GM13977 (cell line): ENCODE measurements around the gene DLG5.
A peak's percentile ranks its signal among the peaks of the same experiment; 100 is the strongest.

Experiments
- DNase-seq: peaks from one replicate; pipeline ENCODE4 v3.0.0; 2012; ENCODE audit warnings: low spot score
- in situ Hi-C: fragments of 300-500 bp; cut with MboI; formaldehyde crosslinking; loops from one replicate; pipeline ENCODE4 v1.12.0; 2022; ENCODE audit warnings: low sequenced_read_pairs, low pct_unique_long_range_greater_than_20kb, mixed read lengths, inconsistent platforms; ENCODE audit not compliant: unreplicated experiment
- TF ChIP-seq, protein P1 (sequence below): IDR thresholded peaks from 2 replicates; pipeline ENCODE4 v1.5.1; 2012; ENCODE audit warnings: mild to moderate bottlenecking, control low read depth; ENCODE audit not compliant: insufficient read depth; ENCODE audit errors: extremely low read depth, missing control alignments

Gene DLG5

DNA sequence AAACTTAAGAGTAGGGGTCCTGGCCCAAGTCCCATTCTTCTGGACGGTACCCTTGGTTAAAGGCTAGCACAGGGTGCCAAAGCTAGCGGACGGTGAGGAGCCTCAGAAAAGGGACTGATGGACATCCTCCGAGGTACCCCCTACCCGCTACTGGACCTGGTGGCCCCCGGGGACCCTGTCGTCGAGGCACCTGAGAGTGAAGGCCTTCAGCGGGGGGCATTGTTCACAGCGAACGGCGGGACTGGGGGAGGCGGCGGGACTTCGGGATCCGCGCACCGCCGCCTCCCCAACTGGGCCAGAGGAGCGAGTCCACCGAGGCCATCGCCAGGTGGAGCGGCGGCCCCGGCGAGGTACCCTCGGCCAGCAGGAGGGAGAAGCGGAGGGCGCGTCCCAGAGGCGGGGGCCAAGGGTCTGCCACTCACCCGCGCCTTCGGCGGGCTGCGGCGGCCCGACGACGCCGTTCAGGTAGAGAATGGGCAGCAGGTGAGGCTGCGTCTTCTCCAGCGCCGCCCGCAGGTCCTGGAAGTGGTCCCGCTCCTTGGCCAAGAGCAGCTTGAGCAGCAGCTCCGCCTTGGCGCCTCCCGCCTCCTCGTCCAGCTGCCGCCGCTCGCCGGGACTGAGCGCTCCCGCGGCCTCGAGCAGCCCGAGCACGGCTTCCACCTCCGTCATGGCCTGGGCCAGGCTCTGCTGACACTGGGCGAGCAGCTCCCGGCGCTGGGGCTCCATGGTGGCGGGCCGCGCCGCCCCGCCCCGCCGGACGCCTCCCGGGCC, 575 bp downstream of the DLG5 start:
- TF ChIP-seq, protein P1, sequence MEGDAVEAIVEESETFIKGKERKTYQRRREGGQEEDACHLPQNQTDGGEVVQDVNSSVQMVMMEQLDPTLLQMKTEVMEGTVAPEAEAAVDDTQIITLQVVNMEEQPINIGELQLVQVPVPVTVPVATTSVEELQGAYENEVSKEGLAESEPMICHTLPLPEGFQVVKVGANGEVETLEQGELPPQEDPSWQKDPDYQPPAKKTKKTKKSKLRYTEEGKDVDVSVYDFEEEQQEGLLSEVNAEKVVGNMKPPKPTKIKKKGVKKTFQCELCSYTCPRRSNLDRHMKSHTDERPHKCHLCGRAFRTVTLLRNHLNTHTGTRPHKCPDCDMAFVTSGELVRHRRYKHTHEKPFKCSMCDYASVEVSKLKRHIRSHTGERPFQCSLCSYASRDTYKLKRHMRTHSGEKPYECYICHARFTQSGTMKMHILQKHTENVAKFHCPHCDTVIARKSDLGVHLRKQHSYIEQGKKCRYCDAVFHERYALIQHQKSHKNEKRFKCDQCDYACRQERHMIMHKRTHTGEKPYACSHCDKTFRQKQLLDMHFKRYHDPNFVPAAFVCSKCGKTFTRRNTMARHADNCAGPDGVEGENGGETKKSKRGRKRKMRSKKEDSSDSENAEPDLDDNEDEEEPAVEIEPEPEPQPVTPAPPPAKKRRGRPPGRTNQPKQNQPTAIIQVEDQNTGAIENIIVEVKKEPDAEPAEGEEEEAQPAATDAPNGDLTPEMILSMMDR = no peak
- in situ Hi-C loops = no loop called here
- peak; percentile 73 for DNase-seq

DNA sequence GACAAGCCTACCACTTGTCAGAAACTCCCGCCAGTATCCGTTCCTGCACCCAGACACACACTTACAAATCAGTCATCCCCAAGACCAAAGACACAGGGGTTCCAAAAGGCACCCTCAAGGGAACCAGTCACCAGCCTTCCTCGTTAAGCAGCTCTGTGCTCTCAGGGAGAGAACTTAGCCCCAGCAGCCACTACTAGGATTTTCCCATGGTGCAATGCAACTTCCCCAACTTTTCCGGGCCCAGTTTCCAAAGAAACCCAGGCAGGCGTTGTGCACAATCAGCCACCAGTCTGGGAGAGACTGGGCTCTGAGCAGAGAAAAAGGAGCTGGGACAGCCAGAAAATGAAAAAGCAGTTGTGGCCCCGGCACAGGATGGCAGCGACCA, 1.2 kb downstream of the DLG5 start:
- in situ Hi-C loops = no loop called here
- TF ChIP-seq, protein P1 = no peak
- no peak for DNase-seq

DNA sequence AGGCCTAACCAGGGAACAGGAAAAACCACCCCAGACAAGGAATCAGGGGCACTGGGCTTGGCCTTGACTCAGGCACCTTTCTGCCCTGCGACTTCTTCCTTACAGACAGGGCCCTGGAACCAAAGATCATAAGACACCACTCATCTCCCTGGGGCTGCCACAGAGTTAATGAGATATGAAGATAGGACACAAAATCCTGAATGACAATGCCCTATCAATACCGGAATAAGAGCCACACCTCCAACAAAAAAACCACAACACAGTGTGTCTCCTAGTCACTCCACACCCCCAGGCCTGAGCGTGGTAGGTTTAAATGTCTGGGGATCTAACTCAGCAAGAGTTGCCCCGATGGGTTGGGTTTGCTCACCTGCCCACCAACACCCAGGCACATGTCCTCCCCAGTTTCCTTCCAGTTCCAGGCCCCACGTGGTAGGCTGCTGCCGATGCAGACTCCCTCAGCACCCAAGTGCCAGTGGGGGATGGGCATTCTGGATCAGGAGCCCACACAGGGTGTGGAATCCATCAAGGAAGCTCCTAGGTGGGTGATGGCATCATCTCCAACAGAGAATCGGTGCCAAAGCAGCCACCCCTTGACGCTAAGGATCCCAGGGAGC, 3.9 kb downstream of the DLG5 start:
- DNase-seq = no peak

DNA sequence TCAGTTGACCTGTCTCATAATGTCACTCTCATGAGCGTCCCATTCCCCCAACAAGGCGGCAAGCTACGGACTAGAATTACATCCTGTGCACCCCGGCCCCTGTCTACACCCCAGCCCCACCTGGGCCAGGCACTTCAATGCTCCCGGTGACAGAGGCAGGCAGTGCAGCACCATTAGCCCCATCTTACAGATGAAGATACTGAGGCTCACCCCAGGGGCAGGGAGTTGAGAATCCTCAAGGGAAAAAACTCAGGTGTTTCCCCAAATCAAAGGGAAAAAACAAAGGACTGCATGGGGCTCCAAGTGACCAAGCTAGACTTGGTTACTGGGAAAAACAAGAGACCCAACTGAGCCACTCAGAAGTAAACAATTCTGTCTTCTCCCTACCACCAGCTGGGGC, 4.5 kb downstream of the DLG5 start:
- TF ChIP-seq, protein P1 = no peak
- in situ Hi-C loops = no loop called here
- no peak for DNase-seq

More for the DNA sequence above, 3.9 kb downstream of the DLG5 start:
- TF ChIP-seq, protein P1 = no peak
- in situ Hi-C loops = no loop called here

DNA sequence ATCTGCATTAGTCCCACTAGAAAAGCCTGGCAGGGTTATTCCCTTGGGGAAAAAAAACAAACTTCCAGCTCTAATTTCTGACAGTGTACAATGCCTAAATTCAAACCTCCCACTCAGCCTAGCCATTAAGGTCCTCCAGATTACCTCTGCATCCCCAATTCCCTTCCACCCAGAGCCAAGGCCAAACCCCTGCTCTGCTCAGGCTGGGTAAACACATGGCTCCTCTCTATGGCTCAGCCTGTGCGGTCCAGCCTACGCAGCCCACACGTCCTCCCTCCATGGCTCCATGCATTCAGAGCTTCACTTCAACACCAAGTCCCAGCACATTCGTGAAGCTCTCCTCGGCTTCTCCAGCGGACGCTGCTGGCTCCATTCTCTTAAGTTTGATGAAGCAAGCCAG, 5.2 kb downstream of the DLG5 start:
- TF ChIP-seq, protein P1 = no peak
- DNase-seq = no peak
- in situ Hi-C loops = no loop called here

DNA sequence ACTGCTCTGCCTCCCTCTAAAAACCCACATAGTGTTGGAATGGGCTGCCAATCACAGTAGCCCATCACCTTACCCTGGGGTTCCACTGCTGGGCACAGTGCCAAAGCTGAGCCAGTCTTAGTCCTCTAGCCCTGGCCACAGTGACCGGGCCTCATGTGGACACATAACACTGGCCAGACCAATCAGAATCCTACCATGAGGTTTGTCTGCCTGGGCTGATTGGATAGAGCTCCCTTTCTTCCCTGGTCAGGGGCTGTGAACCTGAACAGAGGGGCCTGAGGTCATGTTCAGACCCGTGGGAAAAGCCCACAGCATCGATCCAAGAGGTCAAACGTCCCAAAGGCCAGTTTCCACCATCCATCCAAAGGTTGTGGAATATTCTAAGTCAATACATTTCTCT, 6.1 kb downstream of the DLG5 start:
- no peak for DNase-seq
- TF ChIP-seq, protein P1 = no peak
- in situ Hi-C loops = no loop called here
